Measurements from ENCODE around the gene TAF4B.

DNA sequence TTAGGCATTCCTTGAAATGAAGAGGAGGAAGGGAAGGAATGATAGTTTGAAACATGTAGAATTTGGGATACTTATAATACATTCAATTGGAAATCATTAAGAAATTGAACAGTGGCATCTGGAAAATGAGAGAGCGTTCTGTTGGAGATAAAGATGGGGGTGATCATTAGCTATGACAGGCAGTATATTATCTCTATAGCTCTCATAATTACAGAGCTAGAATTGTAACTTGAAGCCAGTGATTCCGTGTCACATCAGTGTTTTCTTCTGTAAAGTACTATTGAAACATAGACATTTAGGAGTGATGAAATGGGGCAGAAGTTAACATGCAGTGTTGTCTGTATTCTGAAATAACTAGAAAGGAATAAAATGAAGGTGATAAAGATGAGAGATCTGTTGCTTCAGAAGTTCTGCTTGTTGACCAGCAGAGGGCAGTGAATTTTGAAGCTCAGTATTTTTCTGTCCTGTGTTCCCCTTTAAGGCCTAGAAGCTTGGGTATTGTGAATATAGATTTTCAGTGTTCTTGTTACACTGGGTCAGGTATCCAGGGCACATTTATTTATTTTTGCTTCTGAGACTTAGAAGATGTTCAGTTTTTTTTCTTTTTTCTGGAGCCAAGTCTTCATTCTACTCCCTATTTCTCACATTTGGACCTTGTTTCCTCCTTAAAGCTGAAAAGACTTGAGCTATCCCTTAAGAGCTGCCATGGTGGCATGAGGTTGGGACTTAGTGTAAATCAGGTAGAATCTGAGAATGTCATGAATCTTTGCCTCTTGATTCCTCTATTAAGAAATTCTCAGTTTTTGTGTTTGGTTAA is 157.4 kb downstream of the TAF4B start:
- TF ChIP-seq, protein P1, sequence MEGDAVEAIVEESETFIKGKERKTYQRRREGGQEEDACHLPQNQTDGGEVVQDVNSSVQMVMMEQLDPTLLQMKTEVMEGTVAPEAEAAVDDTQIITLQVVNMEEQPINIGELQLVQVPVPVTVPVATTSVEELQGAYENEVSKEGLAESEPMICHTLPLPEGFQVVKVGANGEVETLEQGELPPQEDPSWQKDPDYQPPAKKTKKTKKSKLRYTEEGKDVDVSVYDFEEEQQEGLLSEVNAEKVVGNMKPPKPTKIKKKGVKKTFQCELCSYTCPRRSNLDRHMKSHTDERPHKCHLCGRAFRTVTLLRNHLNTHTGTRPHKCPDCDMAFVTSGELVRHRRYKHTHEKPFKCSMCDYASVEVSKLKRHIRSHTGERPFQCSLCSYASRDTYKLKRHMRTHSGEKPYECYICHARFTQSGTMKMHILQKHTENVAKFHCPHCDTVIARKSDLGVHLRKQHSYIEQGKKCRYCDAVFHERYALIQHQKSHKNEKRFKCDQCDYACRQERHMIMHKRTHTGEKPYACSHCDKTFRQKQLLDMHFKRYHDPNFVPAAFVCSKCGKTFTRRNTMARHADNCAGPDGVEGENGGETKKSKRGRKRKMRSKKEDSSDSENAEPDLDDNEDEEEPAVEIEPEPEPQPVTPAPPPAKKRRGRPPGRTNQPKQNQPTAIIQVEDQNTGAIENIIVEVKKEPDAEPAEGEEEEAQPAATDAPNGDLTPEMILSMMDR (conservative IDR thresholded peaks at IDR 0.05; ENCODE audit: low read depth, low read length), result peak; percentile 81
- TF ChIP-seq EZH2 (IDR thresholded peaks at IDR 0.05; ENCODE audit: low read length, unreplicated experiment) (no peak), EZH2phosphoT487 (IDR thresholded peaks at IDR 0.05; ENCODE audit: borderline replicate concordance, low read length) (no peak)

Data from PC-3 (cell line).